ENCODE measurements around the gene BET1L.

Gene BET1L

GRCh38 chr11:209275-210121 is 2.3 kb upstream of the BET1L start:
- DNase-seq = no peak

DNA sequence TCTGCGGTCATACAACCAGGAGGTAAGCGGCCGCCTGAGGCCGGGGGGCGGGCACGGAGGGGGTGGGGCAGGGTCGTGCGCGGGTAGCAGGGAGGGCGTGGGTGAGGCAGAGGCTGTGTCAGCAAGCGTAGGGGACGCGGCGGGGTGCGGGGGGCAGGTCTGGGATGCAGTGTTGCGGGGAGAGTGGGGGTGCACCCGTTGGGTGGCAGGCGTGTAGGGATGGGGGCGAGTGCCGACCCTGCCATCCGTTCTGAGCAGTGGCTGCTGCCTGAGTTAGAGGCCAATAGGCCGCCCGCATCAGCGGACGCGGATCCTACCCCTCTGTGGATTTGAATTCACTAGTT is 1.7 kb upstream of the BET1L start:
- no peak for DNase-seq

- peak; percentile 84 for DNase-seq
Measured at GRCh38 chr11:208181-208916, 1.1 kb upstream of the BET1L start.

- no peak for DNase-seq
Measured at GRCh38 chr11:207863-208180, 623 bp upstream of the BET1L start.

DNA sequence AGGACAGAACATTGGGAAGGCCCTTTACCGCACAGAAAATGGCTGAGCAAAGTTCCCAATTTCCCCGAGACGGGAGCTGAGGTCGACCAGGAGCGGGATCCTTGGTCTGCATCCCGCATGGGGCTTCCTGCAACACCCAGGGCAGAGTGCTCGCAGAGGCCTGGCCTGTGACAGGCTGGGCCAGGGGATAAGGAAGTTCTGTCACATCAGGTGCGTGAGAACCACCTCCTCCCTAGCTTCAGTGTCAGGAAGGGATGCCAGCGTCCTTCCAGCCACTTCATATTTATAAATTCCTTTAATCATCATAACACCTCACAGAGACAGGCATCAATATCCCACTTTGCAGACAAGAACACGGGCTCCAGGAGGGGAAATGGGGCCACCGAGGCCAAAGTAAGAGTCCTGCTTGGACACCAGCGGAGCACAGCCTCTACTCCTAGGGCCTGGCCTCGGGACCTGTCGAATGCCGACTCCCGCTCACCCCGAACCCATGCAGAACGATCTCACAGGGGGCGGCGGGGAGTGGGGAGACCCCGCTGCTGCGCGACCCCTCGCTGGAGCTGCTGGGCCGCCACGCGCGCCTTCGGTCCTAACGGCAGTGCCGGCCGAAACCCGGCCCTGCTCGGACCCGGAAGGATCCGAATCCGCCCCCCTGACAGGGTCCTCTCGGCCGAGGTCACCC is 532 bp downstream of the BET1L start:
- peak; percentile 40 for DNase-seq

- no peak for DNase-seq
Measured at GRCh38 chr11:206002-206384, 1.2 kb downstream of the BET1L start.

GRCh38 chr11:205221-206001 is 1.8 kb downstream of the BET1L start:
- DNase-seq = no peak

- DNase-seq = no peak
Measured at GRCh38 chr11:204587-205109, 2.6 kb downstream of the BET1L start.

GRCh38 chr11:203945-204586 is 3.1 kb downstream of the BET1L start:
- no peak for DNase-seq

DNA sequence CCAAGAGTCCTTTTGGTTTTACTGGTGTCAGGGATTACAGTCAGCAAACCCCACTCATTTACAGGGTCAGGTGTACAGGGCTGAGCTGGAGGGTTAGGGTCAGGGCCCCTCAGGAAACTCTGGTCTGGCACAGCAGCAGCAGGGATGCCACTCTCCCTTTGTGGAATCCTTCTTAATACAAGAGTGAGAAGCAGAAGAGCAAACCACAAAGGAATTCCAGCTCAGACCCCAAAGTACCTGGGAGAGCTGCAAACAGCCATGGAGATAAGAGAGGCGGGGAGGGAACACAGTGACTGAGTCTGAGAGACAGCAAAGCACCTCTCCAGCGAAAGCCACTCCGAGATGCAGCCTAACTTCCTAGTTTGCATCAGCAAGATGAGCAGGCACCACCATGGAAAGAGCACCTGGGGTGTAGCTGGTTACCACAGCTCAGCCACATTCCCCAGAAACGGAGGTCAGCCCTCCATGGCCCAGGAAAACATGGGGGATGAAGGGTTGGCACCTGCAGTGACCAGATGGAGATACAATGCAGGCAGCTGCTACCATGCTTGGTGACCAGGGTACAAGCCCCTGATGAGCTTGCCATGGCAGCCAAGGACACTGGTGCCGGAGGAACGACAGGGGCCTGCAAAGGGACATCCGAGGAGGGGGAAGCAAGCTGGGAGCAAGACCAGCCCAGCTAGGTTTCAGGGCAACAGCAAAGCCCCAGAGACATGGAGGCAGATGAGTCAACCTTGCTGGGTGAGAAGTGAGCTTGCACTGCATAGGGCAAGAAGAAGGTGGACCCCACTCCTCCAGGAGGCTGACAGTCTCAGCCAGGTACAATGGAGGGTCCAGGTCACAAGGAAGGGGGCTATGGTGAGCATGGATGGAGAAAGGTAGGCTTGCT is 3.9 kb downstream of the BET1L start:
- no peak for DNase-seq

- no peak for DNase-seq
Measured at GRCh38 chr11:202490-202889, 4.7 kb downstream of the BET1L start.

- DNase-seq = no peak
Measured at GRCh38 chr11:201966-202365, 5.2 kb downstream of the BET1L start.

- no peak for DNase-seq
Measured at GRCh38 chr11:200224-201003, 6.8 kb downstream of the BET1L start.

- DNase-seq = no peak
Measured at GRCh38 chr11:199782-200181, 7.4 kb downstream of the BET1L start.

GRCh38 chr11:199004-199581 is 8.1 kb downstream of the BET1L start:
- peak; percentile 14 for DNase-seq

GRCh38 chr11:198236-198806 is 8.9 kb downstream of the BET1L start:
- peak; percentile 15 for DNase-seq

DNA sequence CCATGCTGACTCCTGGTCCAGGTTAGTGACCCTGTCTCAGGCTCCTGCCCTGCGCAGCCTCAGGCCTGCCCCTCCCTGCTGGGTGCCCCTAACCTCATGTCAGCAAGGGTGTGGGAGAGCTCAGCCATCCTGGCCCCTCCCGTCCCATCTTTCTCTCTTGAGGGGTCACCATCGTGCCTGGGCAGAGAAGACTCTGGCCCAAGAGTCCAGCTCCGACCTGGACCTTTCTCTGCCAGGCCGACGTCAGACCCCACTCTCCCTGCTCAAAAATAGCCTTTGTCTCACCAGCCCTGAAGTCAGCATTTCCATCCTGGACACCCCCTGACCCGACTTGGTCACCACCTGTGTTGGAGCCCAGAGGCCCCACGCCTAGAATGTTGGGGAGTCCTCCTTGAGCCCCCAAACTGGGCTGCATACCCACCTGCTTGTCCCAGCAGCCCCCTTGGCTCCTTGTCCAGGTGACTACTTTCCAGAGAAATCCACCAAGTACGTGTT is 9.4 kb downstream of the BET1L start:
- DNase-seq = peak; percentile 17

GRCh38 chr11:196786-197731 is 10.1 kb downstream of the BET1L start:
- no peak for DNase-seq

Data from activated T-cell treated with anti-CD3 and anti-CD28 coated beads, Interleukin-2, amount 50 U/mL, for 1 hour (primary cell).